ENCODE results near the gene KXD1. TPM values are rescaled to one million over a fixed set of nuclear protein-coding genes. Genes with fewer than 3 reads are reported as not detected.

KXD1 gene
- polyA plus RNA-seq: 62.4 TPM
- long read RNA-seq, donor 1, transcript KXD1-201 (5 exons, 1,426 nt): major isoform, 12 of 19 reads
- long read RNA-seq, donor 1, partial matches to known transcripts: 0 of 19 reads
- long read RNA-seq, donor 1, other reads (novel, unspliced or antisense): 0 of 19 reads
- long read RNA-seq, donor 2, transcript KXD1-201 (5 exons, 1,426 nt): major isoform, 14 of 46 reads
- long read RNA-seq, donor 2, partial matches to known transcripts: 24 of 46 reads
- long read RNA-seq, donor 2, other reads (novel, unspliced or antisense): 0 of 46 reads
- long read RNA-seq, donor 3: 0 reads
- long read RNA-seq, donor 4: 0 reads
- long read RNA-seq, donor 5, transcript KXD1-201 (5 exons, 1,426 nt): major isoform, 11 of 14 reads
- long read RNA-seq, donor 5, partial matches to known transcripts: 0 of 14 reads
- long read RNA-seq, donor 5, other reads (novel, unspliced or antisense): 0 of 14 reads
- long read RNA-seq, donor 6, transcript KXD1-201 (5 exons, 1,426 nt): major isoform, 17 of 26 reads
- long read RNA-seq, donor 6, transcript KXD1-205 (4 exons, 686 nt): minor isoform, 5 of 26 reads
- long read RNA-seq, donor 6, partial matches to known transcripts: 0 of 26 reads
- long read RNA-seq, donor 6, other reads (novel, unspliced or antisense): 0 of 26 reads
- long read RNA-seq, donor 7, transcript KXD1-205 (4 exons, 686 nt): minor isoform, 6 of 15 reads
- long read RNA-seq, donor 7, transcript KXD1-201 (5 exons, 1,426 nt): major isoform, 7 of 15 reads
- long read RNA-seq, donor 7, partial matches to known transcripts: 0 of 15 reads
- long read RNA-seq, donor 7, other reads (novel, unspliced or antisense): 0 of 15 reads
- long read RNA-seq, donor 8, transcript KXD1-205 (4 exons, 686 nt): minor isoform, 8 of 73 reads
- long read RNA-seq, donor 8, transcript KXD1-201 (5 exons, 1,426 nt): major isoform, 40 of 73 reads
- long read RNA-seq, donor 8, partial matches to known transcripts: 20 of 73 reads
- long read RNA-seq, donor 8, other reads (novel, unspliced or antisense): 0 of 73 reads
- long read RNA-seq, donor 9, transcript KXD1-201 (5 exons, 1,426 nt): major isoform, 14 of 24 reads
- long read RNA-seq, donor 9, transcript KXD1-205 (4 exons, 686 nt): minor isoform, 9 of 24 reads
- long read RNA-seq, donor 9, partial matches to known transcripts: 0 of 24 reads
- long read RNA-seq, donor 9, other reads (novel, unspliced or antisense): 0 of 24 reads
- long read RNA-seq, donor 10, transcript KXD1-201 (5 exons, 1,426 nt): major isoform, 18 of 31 reads
- long read RNA-seq, donor 10, transcript KXD1-205 (4 exons, 686 nt): minor isoform, 6 of 31 reads
- long read RNA-seq, donor 10, partial matches to known transcripts: 0 of 31 reads
- long read RNA-seq, donor 10, other reads (novel, unspliced or antisense): 0 of 31 reads
- long read RNA-seq, donor 11, transcript KXD1-201 (5 exons, 1,426 nt): major isoform, 9 of 11 reads
- long read RNA-seq, donor 11, partial matches to known transcripts: 0 of 11 reads
- long read RNA-seq, donor 11, other reads (novel, unspliced or antisense): 0 of 11 reads

- peak within 1 kb of the TSS; percentile 97 for H3K27ac ChIP-seq (ENCODE audit: low read length)
- H3K27me3 ChIP-seq (ENCODE audit: control insufficient read depth, insufficient read depth, low read length): no peaks in the 10 kb centered on the region
- peak within 1 kb of the TSS; percentile 96 for H3K4me3 ChIP-seq (ENCODE audit: low read length)
- WGBS (ENCODE audit: insufficient coverage, low lambda C conversion rate): no CpG with 5 or more reads among the region's 58 CpGs
- H3K9me3 ChIP-seq (ENCODE audit: control insufficient read depth, low read depth, low read length): no peaks in the 10 kb centered on the region
- DNase-seq: peak; percentile 98 to 99
- H3K4me1 ChIP-seq (ENCODE audit: control insufficient read depth, insufficient read depth, low read length): peaks cover 7% of the 10 kb centered on the region
- peaks cover 12% of the 10 kb centered on the region for H3K36me3 ChIP-seq (ENCODE audit: control insufficient read depth, insufficient read depth, low read length)
These were observed at the start of gene KXD1 for GRCh38 chr19:18557411-18558201. KXD1 (plus strand) TSS chr19:18557870; CDS start chr19:18562057, 4,187 bp downstream.

- Histone ChIP-seq H3K4me1 (ENCODE audit: control insufficient read depth, insufficient read depth, low read length) (peaks cover 50% of the 10 kb centered on the region), H3K36me3 (ENCODE audit: control insufficient read depth, insufficient read depth, low read length) (no peaks in the 10 kb centered on the region), H3K4me3 (ENCODE audit: low read length) (no peak overlapping the region), H3K27me3 (ENCODE audit: control insufficient read depth, insufficient read depth, low read length) (no peaks in the 10 kb centered on the region), H3K9me3 (ENCODE audit: control insufficient read depth, low read depth, low read length) (no peaks in the 10 kb centered on the region), H3K27ac (ENCODE audit: low read length) (peak overlapping the region; percentile 46)
- no CpG with 5 or more reads among the region's 7 CpGs for WGBS (ENCODE audit: insufficient coverage, low lambda C conversion rate)
- DNase-seq: no peak
These were observed 49.1 kb upstream of the KXD1 start for GRCh38 chr19:18508585-18508984.

GRCh38 chr19:18510216-18510615 is 47.5 kb upstream of the KXD1 start:
- H3K4me3 ChIP-seq (ENCODE audit: low read length): no peak overlapping the region
- peaks cover 47% of the 10 kb centered on the region for H3K4me1 ChIP-seq (ENCODE audit: control insufficient read depth, insufficient read depth, low read length)
- H3K27ac ChIP-seq (ENCODE audit: low read length): no peak overlapping the region
- no peak for DNase-seq
- no peaks in the 10 kb centered on the region for H3K9me3 ChIP-seq (ENCODE audit: control insufficient read depth, low read depth, low read length)
- H3K36me3 ChIP-seq (ENCODE audit: control insufficient read depth, insufficient read depth, low read length): no peaks in the 10 kb centered on the region
- H3K27me3 ChIP-seq (ENCODE audit: control insufficient read depth, insufficient read depth, low read length): no peaks in the 10 kb centered on the region
- no CpG with 5 or more reads among the region's 8 CpGs for WGBS (ENCODE audit: insufficient coverage, low lambda C conversion rate)

- H3K4me3 ChIP-seq (ENCODE audit: low read length): no peak overlapping the region
- no peak for DNase-seq
- no peak overlapping the region for H3K27ac ChIP-seq (ENCODE audit: low read length)
- no CpG with 5 or more reads among the region's 11 CpGs for WGBS (ENCODE audit: insufficient coverage, low lambda C conversion rate)
- H3K27me3 ChIP-seq (ENCODE audit: control insufficient read depth, insufficient read depth, low read length): no peaks in the 10 kb centered on the region
- peaks cover 38% of the 10 kb centered on the region for H3K4me1 ChIP-seq (ENCODE audit: control insufficient read depth, insufficient read depth, low read length)
- no peaks in the 10 kb centered on the region for H3K36me3 ChIP-seq (ENCODE audit: control insufficient read depth, insufficient read depth, low read length)
- H3K9me3 ChIP-seq (ENCODE audit: control insufficient read depth, low read depth, low read length): no peaks in the 10 kb centered on the region
These were observed 43.8 kb upstream of the KXD1 start for GRCh38 chr19:18513868-18514267.

- H3K27me3 ChIP-seq (ENCODE audit: control insufficient read depth, insufficient read depth, low read length): no peaks in the 10 kb centered on the region
- no peaks in the 10 kb centered on the region for H3K9me3 ChIP-seq (ENCODE audit: control insufficient read depth, low read depth, low read length)
- DNase-seq: peak; percentile 93 to 96
- H3K36me3 ChIP-seq (ENCODE audit: control insufficient read depth, insufficient read depth, low read length): no peaks in the 10 kb centered on the region
- H3K4me1 ChIP-seq (ENCODE audit: control insufficient read depth, insufficient read depth, low read length): peaks cover 50% of the 10 kb centered on the region
- H3K27ac ChIP-seq (ENCODE audit: low read length): peak overlapping the region; percentile 91
- H3K4me3 ChIP-seq (ENCODE audit: low read length): no peak overlapping the region
- WGBS (ENCODE audit: insufficient coverage, low lambda C conversion rate): no CpG with 5 or more reads among the region's 17 CpGs
These were observed 42.6 kb upstream of the KXD1 start for GRCh38 chr19:18514800-18515682.

GRCh38 chr19:18515959-18516358 is 41.7 kb upstream of the KXD1 start:
- Histone ChIP-seq H3K27me3 (ENCODE audit: control insufficient read depth, insufficient read depth, low read length) (no peaks in the 10 kb centered on the region), H3K4me3 (ENCODE audit: low read length) (no peak overlapping the region), H3K36me3 (ENCODE audit: control insufficient read depth, insufficient read depth, low read length) (no peaks in the 10 kb centered on the region), H3K4me1 (ENCODE audit: control insufficient read depth, insufficient read depth, low read length) (peaks cover 54% of the 10 kb centered on the region), H3K27ac (ENCODE audit: low read length) (peak overlapping the region; percentile 91), H3K9me3 (ENCODE audit: control insufficient read depth, low read depth, low read length) (no peaks in the 10 kb centered on the region)
- no CpG with 5 or more reads among the region's 5 CpGs for WGBS (ENCODE audit: insufficient coverage, low lambda C conversion rate)
- DNase-seq: no peak

- H3K27ac ChIP-seq (ENCODE audit: low read length): no peak overlapping the region
- no peaks in the 10 kb centered on the region for H3K27me3 ChIP-seq (ENCODE audit: control insufficient read depth, insufficient read depth, low read length)
- no peak for DNase-seq
- H3K36me3 ChIP-seq (ENCODE audit: control insufficient read depth, insufficient read depth, low read length): no peaks in the 10 kb centered on the region
- WGBS (ENCODE audit: insufficient coverage, low lambda C conversion rate): 90% methylated on average over 2 of the region's 4 CpGs
- H3K4me3 ChIP-seq (ENCODE audit: low read length): no peak overlapping the region
- H3K4me1 ChIP-seq (ENCODE audit: control insufficient read depth, insufficient read depth, low read length): peaks cover 54% of the 10 kb centered on the region
- no peaks in the 10 kb centered on the region for H3K9me3 ChIP-seq (ENCODE audit: control insufficient read depth, low read depth, low read length)
These were observed 40.1 kb upstream of the KXD1 start for GRCh38 chr19:18517606-18518005.

GRCh38 chr19:18518639-18519038 is 39.0 kb upstream of the KXD1 start:
- H3K27me3 ChIP-seq (ENCODE audit: control insufficient read depth, insufficient read depth, low read length): no peaks in the 10 kb centered on the region
- no CpG with 5 or more reads among the region's 9 CpGs for WGBS (ENCODE audit: insufficient coverage, low lambda C conversion rate)
- H3K4me3 ChIP-seq (ENCODE audit: low read length): no peak overlapping the region
- H3K4me1 ChIP-seq (ENCODE audit: control insufficient read depth, insufficient read depth, low read length): peaks cover 54% of the 10 kb centered on the region
- H3K36me3 ChIP-seq (ENCODE audit: control insufficient read depth, insufficient read depth, low read length): no peaks in the 10 kb centered on the region
- peak; percentile 58 to 60 for DNase-seq
- H3K9me3 ChIP-seq (ENCODE audit: control insufficient read depth, low read depth, low read length): no peaks in the 10 kb centered on the region
- peak overlapping the region; percentile 98 for H3K27ac ChIP-seq (ENCODE audit: low read length)
